ENCODE measurements around the gene ARRB2.
A peak's percentile ranks its signal among the peaks of the same experiment; 100 is the strongest.
"Not testable (repeated sequence)": the region's sequence is repeated elsewhere in the genome, so short reads cannot be mapped to it uniquely, and the experiment has no call there.

The ARRB2 gene

DNA sequence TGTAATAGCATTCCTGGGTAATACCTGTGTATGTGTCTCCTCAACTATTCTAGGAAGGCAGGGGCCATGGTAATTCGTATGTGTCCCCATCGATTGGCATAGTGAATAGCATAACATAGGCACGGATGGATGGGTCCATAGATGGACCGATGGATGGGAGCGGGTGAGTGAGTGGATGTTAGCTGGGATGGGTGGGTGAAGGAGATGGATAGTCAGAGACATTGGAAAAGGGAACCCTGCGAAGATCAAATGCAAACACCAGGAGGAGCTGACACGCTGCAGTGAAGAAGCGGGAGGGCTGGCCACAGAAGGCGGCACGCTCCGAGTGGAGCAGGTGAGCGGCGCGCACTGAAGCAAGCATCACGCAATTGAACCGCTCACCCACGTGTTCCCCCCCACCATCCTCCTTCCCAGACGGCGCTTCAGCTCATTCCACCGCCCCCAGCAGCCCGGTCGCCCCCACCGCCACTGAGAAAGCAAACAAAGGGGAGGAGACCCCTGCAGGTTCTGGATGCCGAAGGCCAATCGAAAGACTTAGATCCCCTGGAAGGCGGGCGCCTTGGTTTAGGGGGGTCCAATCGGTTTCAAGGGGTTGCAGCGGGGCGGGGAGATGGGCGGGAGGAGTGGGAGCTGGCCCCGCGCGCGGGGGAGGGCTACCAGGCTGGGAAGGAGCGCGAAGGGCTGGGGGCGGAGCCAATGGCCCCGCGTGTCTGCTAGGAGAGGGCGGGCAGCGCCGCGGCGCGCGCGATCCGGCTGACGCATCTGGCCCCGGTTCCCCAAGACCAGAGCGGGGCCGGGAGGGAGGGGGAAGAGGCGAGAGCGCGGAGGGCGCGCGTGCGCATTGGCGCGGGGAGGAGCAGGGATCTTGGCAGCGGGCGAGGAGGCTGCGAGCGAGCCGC is at the start of gene ARRB2:
Gene ARRB2 (plus strand): TSS at position 839 of the 899 bp plus-strand sequence. CDS start 90 bp downstream, outside the sequence.
- peak; percentile 94 for DNase-seq (ENCODE audit: low read depth)

DNA sequence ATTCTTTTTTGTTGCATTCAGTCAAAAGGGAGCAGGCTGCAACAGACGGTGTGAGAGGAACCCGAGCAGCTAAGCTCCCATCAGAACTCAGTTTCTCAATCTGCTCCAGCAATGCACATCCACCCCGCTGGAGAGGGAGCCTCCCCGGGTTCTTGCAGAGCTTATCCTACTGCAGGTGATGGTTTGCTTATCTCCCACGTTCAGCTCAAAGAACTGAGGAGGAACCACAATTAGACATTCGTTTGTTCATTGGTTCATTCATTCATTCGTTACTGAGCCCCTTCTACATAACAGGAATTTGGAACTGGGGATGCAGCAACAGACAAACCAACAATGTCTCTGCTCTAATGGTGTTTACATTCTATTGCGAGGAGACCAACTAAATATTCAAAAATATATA is 46.7 kb upstream of the ARRB2 start:
- DNase-seq (ENCODE audit: low read depth), result no peak

DNA sequence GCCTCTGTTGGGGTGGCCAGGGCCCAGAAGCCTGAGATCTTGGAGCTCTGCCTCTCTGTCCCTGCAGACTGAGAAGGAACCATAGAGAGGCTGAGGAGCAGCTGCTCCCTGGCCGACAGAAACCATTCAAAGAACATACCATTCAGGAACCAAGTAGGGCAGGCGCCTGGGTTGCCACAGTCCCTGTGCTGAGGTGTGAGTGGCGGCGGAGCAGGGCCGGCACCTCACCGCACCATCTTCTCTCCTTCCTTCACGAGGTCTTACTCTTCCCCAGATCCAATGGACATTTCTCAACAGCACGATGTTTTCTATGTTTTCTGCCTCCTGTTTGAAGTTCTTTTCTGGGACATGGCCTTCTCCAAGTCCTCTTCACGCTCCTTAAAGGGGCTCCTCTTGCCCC is 46.2 kb upstream of the ARRB2 start:
- DNase-seq (ENCODE audit: low read depth), result no peak

DNA sequence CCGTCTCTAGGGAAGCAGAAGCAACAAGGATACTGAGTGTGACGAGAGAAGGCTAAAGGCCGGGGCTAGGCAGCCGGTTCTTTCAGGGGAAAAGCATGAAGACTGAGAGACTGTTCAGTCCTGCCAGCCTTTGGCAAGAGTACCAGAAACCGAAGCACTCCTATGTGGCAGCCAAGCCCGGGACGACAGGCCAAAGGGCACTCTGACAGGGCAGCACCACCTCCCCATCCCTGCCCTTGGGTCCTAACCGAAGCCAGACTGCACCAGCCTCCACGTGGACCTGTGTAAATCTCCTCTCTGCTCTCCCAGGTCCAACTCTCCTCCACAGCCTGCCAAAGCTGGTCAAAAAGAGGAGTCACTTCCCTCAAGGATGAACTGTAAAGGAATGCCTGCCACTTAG is 45.4 kb upstream of the ARRB2 start:
- DNase-seq (ENCODE audit: low read depth), result no peak

DNA sequence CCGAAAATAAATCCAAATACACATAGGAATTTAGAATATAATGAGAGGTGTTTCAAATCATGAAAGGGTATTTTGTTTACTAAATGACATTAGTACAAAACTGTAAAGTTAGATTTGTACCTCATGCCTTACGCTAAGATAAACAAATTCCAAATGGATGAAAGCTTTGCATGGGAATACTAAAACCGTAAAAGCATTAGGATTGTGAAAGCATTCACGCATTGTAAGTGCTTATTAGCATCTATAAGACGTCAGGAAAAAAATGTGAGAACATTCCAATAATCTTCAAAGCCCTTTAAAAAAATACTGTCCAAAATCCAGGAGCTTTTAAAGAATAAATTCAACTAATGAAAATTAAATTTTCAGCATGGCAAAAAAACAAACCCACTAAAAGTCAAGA is 44.1 kb upstream of the ARRB2 start:
- no peak for DNase-seq (ENCODE audit: low read depth)

DNA sequence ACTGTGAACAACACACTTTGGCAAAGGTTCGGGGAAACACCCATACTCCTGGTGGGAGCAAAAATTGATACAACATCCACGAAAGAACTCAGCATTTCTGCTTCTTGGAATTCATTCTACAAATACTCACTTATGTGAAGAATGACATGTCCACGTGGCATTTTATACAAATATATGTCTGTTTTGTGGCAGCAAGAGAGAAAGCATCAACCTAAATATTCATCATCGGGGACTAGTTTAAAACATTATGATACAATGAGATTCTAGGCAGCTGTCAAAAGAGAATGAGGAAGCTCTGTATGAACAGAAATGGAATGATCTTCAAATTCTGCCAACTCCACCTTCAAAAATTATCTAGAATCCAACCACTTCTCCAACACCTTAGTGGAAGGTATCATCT is 43.3 kb upstream of the ARRB2 start:
- no peak for DNase-seq (ENCODE audit: low read depth)

DNA sequence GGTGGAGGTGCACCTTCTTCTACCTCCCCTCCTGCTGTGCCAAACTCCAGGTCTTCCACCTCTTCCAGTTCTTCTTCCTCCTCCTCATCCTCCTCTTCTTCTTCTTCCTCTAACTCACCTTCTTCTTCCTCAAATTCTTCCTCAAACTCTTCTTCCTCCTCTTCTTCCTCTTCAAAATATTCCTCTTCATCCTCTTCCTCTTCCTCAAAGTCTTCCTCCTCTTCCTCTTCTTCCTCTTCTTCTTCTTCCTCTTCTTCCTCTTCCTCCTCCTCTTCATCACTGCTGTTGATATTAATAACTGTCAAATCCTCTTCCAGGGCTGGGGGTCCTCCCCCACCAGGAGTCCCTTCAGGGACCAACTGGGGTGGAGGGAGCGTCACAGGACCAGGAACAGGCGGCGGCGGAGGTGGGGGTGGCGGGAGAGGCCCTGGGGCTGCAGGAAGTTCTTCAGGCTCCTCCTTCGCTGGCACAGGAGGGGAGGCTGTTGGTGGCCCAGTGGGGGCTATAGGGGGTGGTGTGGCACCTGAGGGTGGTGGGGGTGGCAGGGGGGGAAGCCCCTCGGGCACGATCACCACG is 38.3 kb upstream of the ARRB2 start:
- no peak for DNase-seq (ENCODE audit: low read depth)

DNA sequence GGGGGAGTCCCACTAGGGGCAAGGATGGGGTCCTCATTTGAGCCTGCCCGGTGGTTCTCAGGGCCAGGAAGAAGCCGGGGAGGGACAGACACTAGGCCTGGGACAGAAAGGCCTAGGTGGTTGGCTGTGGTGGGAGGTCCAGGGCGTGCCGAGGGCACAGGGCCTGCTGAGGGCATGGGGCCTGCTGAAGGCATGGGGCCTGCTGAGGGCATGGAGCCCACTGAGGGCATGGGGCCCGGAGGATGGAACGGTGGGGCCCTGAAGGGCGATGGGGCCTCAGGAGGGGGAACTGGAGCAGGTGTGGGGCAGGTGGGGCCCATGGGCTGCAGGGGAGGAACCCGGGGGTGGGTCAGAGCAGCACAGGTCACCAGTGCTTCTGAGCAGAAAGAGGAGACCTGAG is 37.7 kb upstream of the ARRB2 start:
- DNase-seq (ENCODE audit: low read depth), result no peak

DNA sequence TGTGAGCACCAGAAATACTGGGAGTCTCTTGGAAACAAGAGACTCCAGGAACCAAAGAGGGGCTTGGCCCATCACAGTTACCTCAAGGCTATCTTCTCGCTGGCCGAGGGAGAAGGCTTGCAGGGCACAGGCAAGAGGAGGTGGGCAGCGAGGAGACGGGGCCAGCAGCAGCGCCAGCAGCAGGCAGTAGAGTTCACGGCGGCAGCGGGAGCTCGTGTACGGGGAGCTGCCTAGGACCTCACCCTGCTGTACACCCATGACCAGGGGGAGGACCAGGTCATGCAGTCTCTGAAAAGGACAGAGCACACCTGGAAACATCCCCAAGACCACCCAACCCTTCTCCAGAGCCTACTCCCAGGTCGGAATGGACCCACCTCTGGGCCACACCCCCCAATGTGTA is 37.3 kb upstream of the ARRB2 start:
- DNase-seq (ENCODE audit: low read depth), result no peak

DNA sequence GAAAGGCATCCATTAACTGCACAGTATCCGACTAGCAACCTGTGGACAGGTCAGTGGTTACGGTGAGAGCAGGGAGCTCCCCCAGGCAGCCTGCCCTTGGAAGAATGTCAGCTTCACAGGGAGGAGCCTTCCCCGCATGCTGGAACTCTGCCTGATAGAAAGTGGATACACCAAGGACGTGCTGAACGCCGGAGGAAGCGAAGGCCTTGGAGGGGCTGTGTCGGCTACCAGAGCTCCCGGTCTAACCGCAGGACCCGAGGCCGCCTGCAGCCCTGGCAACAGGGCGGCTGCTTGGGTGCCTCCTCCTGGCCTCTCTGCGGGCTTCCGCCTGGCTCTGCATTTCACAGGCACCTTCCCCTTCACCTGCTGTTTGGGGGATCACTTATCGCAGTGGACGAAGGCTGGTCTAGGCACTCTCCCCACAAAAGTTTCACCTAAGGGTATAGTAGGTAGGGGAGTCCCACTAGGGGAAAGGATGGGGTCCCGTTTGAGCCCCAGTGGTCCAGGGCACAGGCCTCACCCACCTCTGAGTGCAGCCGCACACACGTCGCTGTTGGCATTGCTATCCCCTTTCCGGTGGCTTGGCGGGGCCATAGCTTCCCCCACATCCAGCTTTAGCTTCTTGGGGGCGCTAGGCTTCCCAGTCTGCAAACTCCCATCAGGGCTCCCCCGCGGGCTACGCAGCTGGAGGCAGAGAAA is 36.3 kb upstream of the ARRB2 start:
- DNase-seq (ENCODE audit: low read depth), result no peak

DNA sequence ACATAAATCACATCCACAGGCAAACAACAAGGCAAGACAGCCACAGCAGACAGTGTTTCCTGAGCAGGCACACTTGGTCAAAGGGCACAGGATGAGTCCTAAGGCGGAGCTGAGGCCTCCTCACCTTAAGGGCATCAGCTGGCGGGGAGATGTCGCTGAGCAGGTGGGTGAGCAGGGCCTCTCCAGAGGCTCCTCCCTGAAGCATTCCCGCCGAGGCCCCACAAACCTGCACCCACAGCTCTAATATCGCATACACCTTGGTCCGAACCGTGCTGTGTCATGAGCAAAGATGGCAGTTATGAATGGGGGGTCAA is 35.8 kb upstream of the ARRB2 start:
- DNase-seq (ENCODE audit: low read depth), result no peak

DNA sequence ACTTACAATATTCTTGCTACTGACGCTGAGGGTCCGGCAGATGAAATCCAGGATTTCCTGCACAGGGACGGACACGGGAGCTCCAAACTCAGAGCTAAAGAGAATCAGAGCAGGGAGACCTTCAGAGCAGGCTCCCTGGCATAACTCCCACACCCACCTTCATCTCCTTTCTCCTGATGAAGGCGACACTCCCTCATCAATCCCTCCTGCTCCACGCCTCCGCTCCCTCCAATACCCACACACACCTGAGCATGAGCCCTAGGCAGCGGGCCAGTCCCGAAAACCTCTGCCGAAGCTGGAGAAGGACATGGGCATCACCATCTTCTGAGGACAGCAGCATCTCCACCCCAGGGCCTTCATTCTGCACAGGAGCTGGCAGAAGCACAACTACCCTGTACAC is 34.6 kb upstream of the ARRB2 start:
- no peak for DNase-seq (ENCODE audit: low read depth)

DNA sequence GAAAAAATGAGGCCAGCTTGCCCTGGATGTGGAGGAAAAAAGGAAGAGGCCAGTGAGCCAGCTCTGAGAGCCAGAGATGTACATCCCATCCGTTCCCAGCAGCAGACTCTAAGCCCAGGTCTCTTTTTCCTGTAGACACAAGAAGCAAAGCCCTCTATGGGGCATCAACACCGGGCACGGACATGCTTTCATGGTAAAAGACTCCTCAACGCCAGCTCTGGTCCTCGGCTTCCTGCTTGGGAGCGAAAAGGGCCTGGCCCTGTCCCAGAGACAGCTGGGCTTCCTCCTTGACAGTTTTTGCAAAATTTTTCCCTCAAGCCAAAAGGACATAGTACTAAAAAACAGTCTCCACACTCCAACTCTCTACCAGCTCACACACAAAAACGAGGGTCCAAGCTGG is 33.6 kb upstream of the ARRB2 start:
- no peak for DNase-seq (ENCODE audit: low read depth)

DNA sequence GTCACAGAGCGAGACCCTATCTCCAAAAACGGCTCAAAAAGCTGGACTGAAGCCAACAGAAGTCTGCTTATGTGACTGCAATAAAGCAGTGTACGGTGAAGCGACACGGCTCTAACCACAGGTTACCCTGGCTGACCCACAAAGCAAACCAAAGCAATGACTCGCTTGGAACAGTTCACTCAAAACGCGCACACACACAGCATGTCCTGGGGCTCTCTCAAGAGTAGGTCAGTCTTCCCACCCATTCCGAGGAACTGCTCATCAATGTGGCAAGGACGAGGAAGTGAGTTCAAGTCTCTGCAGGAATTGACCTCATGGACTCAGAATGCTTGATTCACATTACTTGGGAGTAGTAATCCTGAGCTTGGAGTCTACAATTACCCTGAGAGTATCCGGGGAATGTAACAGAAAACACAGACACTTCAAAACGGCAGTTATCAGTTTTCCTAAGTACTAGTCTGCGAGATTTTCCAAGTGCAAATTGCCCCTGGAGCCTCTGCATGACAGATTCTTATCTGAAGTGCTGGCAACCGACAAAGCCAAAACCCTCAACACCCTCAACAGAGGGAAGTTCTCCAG is 31.9 kb upstream of the ARRB2 start:
- no peak for DNase-seq (ENCODE audit: low read depth)

DNA sequence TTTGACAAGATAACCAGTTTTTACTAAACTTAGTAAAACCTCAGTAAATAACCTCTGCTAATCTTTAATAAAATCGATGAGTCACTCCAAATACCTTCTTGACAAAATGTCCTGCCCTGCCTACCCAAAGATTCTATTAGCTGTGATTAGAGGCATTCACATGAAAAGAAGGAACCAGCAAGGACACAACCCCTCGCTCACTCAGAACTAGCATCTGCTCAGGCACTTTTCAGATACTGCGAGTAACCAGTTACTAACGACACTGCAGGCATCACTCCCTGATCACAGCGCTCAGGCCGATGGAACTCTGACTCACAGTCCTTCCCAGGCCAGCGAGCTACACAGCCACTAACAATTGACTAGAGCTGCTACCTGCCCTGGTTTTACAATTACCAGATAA is 30.8 kb upstream of the ARRB2 start:
- DNase-seq (ENCODE audit: low read depth), result no peak

DNA sequence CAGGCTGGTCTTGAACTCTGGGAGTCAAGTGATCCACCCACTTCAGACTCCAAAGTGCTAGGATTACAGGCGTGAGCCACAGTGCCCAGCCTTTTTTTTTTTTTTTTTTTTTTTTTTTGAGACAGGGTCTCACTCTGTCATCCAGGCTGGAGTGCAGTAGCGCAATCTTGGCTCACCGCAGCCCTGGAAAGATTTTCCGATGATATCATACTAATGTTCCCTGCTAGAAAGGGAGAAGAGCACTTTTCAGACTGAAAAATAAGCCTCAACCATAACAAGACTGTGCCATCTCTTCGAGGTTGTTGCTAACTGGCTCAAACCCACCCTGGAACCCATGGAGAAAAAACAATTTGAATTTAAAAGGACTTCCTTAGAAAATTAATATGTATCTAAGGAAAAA is 26.7 kb upstream of the ARRB2 start:
- not testable (repeated sequence) for DNase-seq (ENCODE audit: low read depth)

DNA sequence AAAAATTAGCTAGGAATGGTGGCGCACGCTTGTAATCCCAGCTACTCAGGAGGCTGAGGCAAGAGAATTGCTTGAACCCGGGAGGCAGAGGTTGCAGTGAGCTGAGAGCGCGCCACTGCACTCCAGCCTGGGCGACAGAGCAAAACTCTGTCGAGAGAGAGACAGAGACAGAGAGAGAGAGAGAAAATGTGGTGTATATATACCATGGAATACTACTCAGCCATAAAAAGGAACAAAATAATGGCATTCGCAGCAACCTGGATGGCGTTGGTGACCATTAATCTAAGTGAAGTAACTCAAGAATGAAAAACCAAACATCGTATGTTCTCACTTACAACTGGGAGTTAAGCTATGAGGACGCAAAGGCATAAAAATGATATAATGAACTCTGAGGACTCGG is 20.6 kb upstream of the ARRB2 start:
- not testable (repeated sequence) for DNase-seq (ENCODE audit: low read depth)

DNA sequence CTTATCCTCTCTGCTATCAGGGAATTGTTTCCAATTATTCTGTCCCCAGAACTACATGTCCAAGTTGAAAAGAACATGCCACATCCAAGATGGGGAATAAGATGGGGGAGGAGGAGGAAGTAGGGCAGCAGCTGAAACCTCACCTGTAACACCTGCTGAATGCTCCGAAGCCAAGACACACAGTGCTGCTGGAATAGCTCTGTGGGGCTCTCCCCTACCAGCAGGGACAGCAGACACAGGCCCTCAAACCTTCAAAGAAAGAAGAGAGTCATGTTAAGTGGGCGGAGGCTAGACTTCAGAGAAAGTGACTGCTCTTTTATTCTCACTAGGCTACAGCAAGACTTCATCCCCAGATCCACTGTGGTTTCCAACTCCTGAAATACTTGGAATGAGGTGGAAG is 19.7 kb upstream of the ARRB2 start:
- DNase-seq (ENCODE audit: low read depth), result no peak

DNA sequence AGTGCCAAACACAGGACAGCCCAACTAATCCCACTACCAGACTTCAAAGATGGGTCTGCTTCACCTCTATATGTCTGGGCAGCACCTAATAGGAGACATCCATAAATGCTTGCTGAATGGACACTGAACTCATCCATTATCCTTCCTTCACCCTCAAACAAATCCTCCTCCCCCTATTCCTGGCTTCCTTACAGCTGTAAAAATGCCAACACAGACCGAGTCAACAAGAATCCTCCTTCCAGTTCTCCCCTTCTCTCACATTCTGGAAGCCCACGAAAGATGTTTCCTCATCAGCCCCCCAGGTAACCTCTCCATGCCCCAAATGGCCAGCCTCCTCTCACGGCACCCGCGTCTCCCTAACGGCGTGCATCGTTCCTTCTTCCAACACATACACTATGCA is 18.7 kb upstream of the ARRB2 start:
- DNase-seq (ENCODE audit: low read depth), result no peak

DNA sequence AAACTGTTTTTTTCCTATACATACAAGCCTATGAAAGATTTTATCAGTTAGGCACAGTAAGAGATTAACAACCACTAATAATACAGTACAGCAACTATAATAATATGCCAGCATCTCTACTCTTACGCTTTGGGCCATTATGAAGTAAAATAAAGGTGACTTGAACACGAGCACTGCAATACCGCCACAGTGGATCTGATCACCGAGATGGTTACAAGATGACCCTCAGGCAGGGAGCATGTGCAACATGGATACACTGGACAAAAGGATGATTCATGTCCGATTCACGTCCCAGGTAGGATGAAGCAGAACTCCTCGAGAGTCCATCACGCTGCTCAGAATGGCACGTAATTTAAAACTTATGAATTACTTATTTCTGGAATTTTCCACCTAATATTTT is 17.0 kb upstream of the ARRB2 start:
- DNase-seq (ENCODE audit: low read depth), result no peak

DNA sequence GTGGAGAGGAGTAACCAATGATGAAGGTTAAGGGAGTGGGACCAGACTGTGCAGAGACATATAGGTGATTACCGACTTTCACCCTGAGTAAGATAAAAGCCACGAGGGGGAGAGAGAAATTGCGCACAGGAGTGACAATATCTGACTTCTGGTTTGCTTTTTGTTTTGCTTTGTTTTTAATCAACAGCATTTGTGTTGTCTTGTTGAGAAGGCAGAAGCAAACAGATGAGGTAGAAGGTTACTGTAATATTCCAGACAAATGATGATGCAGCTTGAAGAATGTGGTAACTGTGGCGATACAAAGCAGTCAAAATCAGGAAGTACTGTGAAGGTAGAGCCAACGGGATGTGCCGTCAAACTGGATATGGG is 14.0 kb upstream of the ARRB2 start:
- no peak for DNase-seq (ENCODE audit: low read depth)

DNA sequence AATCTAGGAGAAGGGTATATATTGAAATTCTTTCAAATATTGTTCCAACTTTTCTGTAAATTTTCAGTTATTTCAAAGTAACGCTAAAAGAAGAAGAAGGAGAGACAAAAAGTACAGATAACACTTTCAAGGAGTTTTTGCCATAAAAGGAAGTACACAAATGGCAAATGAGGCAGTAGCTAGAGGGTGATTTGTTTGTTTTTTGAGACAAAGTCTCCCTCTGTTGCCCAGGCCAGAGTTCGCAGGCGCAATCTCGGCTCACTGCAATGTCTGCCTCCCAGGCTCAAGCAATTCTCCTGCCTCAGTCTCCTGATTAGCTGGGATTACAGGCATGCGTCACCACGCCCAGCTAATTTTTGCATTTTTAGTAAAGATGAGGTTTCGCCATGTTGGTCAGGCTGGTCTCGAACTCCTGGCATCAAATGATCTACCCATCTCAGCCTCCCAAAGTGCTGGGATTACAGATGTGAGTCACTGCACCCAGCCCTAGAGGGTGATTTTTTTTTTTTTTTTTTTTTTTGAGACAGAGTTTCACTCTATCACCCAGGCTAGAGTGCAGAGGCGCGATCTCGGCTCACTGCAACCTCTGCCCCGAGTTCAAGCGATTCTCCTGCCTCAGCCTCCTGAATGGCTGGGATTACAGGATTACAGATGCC is 10.9 kb upstream of the ARRB2 start:
- DNase-seq (ENCODE audit: low read depth), result not testable (repeated sequence)

DNA sequence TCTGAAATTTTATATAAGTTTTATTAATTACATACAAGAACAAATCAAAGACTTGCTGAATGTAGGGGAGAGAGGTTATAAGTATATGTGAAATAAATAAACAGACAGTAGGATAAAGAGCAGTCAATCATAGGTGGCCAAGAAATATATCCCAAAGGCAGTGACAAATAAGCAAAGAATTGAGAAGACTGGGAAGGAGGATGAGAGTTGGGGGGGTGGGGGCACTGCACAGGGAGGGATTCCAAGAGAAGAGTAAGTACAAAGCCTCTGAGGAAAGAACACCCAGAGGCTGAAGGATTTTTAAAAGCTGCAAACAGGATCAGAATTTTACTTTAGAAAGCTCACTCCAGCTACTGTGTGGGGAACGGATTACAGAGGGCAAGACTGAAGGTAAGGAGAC is 9.3 kb upstream of the ARRB2 start:
- no peak for DNase-seq (ENCODE audit: low read depth)

Measured in stimulated activated CD8-positive, alpha-beta memory T cell treated with anti-CD3 and anti-CD28 coated beads, Interleukin-7, amount 100 ng/mL, for 24 hours (primary cell).